Stimulated activated CD8-positive, alpha-beta memory T cell treated with anti-CD3 and anti-CD28 coated beads, Interleukin-7, amount 100 ng/mL, for 4 hours (primary cell): Measurements from ENCODE around the gene ELL.
"Not testable (repeated sequence)": the region's sequence is repeated elsewhere in the genome, so short reads cannot be mapped to it uniquely, and the experiment has no call there.

ENCODE experiments used
- DNase-seq, 2 donors: peaks; one replicate each; pipeline ENCODE4 v3.0.0-alpha.2; 2020; ENCODE audit warnings: low read depth in 2 of 2

Gene ELL

GRCh38 chr19:18521692-18522123 is at the start of gene ELL:
Gene ELL, minus strand, starts transcription at chr19:18522070. Its CDS starts 15 bp downstream, at chr19:18522055.
- DNase-seq = no peak

GRCh38 chr19:18568367-18568766 is 46.5 kb upstream of the ELL start:
- no peak for DNase-seq

DNA sequence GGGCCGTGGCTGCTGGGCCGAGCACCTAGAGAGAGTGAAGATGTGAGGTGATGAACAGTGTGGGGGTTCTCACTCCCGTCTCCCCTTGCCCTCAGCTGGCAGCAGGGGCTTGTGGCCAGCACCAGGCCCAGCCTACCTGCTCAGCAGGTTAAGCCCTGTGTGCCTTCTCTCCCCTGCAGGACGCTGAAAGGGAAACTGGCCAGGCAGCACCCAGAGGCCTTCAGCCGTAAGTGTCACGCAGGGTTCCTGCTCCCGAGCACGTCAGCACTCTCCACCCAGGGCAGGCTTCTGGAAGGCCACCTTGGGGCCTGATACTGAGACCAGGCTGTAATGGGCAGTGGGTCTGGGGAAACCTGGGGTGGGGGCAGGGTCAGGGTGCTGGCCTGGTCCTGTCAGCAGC is 45.1 kb upstream of the ELL start:
- DNase-seq = no peak

DNA sequence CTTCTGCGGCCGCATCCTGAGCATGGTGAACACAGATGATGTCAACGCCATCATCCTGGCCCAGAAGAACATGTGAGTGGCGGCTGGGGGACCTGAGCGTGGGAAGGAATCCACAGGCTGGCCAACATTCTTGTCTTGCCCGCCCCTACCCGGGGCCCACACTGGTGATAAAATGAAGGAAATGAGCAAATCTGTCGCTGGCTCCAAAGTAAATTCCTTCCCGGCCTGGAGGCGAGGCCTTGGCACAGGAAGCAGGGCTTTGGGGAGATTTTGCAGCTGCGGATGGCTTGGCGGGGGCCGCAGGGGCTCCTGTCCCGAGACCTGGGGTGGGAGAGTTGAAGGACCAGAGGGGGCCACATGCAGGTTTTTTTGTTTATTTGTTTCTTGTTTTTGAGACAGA is 40.2 kb upstream of the ELL start:
- no peak for DNase-seq

DNA sequence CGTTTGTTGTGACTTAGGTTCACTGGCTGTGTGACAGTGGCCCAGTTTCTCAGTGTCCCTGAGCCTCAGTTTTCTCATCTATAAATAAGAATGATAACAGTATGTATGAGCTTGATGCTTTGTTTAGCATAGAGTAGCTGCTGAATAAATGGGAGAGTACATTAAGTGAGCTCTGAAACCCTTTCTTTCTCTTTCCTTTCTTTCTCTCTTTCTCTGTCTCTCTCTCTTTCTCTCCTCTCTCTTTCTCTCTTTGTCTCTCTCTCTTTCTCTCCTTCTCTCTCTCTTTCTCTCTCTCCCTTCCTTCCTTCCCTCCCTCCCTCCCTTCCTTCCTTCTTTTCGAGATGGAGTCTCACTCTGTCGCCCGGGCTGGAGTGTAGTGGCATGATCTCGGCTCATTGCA is 37.8 kb upstream of the ELL start:
- DNase-seq = no peak

- no peak for DNase-seq
Observed at GRCh38 chr19:18558604-18559003, 36.7 kb upstream of the ELL start.

- DNase-seq = no peak
Observed at GRCh38 chr19:18558202-18558555, 36.3 kb upstream of the ELL start.

DNA sequence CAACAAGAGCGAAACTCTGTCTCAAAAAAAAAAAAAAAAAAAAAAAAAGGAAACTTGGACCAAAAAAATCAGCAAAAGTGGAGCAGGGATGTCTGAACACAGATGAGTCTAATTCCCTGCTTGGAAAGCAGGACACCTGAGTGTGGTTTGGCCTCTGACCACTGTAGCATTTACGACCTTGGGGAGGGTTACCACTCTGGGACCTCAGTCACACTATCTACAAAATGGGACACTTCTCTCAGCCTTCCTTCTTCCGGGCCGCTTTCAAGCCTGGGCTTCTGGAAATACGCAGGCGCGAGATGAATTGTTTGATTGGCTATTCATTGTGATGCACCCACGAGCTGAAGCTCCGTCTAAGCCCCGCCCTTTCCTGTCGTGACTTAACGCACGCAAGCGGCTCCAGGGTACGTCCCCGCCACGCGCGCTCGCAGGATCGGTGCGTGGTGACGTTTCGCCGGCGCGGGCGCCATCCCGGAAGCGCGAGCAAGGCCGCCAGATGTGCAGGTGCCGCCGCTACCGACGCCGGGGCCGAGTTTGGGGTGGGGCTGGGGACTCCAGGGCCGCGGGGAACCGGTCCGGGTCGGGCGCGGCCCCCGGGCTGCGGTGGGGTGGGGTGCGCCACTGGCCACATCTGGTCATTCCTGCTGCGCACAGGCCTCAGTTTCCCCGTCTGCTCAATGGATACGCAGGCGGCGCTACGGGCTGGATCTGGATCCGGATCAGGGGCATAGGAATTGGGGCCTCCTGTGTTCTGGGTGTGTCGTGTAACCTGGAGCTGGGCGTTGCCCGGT is 35.7 kb upstream of the ELL start, which contains the start of gene KXD1:
KXD1 (plus strand) TSS at position 460 of the 791 bp plus-strand sequence. CDS start 4,187 bp downstream, outside the sequence.
- DNase-seq = peak; percentile 98

DNA sequence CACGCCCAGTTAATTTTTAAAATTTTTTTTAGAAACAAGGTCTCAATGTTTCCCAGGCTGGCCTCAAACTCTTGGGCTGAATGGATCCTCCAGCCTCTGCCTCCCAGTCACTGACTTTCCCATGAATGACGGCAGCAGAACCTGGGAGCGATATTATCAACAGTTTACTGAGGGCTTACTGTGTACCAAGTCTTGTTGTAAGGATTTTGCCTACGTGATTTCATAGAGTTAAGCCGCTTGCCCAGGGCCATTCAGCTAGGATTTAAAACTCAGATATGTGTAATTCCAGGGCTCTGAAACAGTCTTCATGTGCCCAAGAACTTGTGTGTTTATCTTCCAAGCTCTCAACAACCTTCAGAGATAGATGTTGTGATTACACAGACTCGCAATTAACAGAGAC is 29.8 kb upstream of the ELL start:
- no peak for DNase-seq

- DNase-seq = peak; percentile 29 to 33
Observed at GRCh38 chr19:18543814-18544475, 22.1 kb upstream of the ELL start.

DNA sequence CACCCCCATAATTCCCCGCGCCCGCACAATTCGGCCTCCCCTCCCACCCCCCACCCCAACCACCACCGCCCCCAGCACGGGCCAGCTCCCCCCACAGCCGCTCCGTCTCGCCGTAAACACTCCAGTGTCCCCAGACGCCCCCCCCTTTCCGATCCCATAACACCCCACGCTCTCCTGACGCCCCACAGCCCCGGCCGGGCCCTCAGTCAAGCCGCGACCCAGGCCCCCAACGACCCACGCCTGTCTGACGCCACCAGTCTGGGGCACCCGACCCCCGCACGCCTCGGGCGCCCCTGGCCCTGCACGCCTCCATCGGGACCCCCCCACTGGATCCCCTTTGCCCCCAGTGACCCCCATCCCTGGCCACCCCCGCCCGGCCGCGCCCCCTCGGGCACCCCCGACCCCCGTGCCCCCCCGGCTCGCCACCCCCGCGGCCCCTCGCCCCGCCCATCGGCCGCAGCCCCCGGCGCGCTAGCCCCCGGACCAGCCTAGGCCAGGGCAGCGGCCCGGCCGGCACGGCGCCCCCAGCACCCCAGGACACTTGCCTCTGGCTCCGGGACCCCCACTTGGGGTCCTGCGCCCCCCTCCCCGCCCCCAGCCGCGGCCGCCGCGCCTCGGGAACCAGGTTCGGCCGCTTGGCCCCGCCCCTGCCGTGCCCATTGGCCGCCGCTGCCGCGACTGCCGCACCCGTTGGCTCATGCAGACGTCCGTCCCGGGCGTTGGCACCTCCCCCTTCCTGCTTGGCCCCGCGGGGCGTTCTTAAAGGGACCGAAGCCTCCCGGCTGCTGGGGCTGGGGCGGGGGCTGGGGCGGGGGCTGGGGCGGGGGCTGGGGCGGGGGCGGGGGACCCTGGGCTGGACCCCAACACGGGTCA is 21.3 kb upstream of the ELL start, which contains the start of gene FKBP8:
FKBP8 (minus strand) TSS at position 633 of the 873 bp plus-strand sequence. CDS start 1,603 bp downstream, outside the sequence.
- peak; percentile 87 to 91 for DNase-seq

GRCh38 chr19:18541992-18542940 is 20.4 kb upstream of the ELL start:
- no peak for DNase-seq

DNA sequence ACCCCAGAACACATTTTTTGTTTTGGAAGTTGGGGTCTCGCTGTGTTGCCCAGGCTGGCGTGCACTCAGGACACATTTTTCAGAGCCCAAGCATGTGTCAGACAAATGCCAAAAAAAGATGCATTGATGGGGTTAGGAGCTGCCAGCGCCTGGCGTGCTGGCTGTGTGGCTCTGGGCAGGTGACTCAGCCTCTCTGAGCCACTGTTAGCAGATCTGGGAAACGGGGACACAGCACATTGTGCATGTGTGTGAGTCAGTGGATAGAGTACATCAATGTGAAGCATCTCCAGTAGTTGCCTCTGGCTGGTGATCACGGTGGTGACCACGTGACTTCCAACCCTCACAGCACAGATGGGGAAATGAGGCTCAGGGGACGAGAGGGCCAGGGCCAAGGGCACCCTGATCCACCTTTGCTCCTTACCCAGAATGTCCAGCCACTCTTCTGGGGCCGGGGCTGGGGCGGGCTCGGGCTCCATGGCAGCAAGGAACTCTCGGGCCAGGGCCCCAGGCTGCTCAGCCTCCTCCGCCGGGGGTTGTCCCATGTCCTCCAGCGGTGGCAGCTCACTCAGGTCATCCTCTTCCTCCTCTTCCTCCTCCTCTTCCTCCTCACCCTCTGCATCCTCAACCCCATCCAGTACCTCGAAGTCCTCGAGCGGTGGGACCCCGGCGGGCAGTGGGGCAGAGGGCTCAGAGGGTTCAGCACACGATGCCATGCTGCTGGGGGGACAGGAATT is 19.6 kb upstream of the ELL start:
- no peak for DNase-seq

- DNase-seq = not testable (repeated sequence)
Observed at GRCh38 chr19:18540200-18540599, 18.3 kb upstream of the ELL start.

DNA sequence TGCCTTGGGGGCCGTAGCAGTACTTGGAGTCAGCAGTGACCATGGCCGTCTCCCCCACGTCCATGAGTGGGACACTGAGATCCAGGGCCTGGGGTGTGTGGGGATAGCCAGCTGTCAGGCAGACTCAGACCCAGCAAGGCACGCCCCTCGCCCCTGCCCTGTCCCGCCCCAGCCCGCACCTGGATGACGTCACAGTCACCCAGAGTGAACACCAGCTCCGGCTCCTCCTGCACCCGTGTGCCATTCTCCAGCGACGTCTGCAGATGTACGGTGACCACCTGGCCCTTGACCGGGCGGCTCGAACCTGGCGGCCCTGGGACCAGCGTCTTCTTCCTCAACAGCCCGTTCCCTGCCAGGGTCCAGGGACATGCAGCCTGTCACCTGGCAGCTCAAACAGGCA is 17.5 kb upstream of the ELL start:
- no peak for DNase-seq

- DNase-seq = no peak
Observed at GRCh38 chr19:18538115-18538514, 16.2 kb upstream of the ELL start.

DNA sequence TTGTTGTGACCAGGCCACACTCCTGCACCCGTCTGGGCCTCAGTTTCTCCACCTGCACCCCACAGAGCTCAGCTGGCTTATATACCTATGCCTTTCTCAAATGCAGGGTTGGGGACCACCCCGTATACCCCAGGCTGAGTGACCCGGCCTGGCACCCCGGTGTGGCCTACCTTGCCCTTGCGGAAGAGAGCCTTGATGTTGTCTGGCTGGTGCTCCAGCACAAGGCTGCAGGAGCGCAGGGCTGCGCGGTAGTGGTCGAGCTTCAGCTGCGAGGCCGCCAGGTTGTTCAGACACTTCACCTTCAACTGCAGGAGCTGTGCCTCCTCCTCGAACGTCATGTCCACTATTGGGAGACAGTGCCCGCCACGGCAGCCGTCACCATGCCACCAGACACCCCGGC is 15.6 kb upstream of the ELL start:
- DNase-seq = no peak

GRCh38 chr19:18536475-18536874 is 14.6 kb upstream of the ELL start:
- DNase-seq = no peak

DNA sequence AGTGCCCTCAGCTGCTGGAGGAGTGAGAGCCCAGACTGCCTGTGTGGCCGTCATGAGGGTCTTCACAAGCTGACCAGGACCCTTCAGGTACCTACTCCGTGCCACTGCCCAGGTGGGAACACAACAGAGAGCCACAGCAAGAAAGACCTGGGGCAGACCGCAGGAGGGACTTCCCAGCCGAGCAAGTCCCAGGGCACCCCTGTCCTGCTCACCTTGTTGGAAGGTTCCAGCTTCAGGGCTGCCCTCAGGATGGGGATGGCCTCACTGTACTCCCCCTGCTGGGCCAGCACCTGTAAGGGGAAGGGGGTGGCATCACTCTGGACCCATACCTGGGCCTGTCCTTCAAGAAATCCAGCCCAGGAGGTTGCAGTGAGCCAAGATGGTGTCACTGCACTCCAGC is 11.2 kb upstream of the ELL start:
- DNase-seq = no peak

GRCh38 chr19:18532168-18532890 is 10.5 kb upstream of the ELL start:
- no peak for DNase-seq
